ENCODE data around the gene GRK5.

GRCh38 chr10:119337223-119337622 lies 129.9 kb downstream of the GRK5 start:
- TF ChIP-seq, protein P1, sequence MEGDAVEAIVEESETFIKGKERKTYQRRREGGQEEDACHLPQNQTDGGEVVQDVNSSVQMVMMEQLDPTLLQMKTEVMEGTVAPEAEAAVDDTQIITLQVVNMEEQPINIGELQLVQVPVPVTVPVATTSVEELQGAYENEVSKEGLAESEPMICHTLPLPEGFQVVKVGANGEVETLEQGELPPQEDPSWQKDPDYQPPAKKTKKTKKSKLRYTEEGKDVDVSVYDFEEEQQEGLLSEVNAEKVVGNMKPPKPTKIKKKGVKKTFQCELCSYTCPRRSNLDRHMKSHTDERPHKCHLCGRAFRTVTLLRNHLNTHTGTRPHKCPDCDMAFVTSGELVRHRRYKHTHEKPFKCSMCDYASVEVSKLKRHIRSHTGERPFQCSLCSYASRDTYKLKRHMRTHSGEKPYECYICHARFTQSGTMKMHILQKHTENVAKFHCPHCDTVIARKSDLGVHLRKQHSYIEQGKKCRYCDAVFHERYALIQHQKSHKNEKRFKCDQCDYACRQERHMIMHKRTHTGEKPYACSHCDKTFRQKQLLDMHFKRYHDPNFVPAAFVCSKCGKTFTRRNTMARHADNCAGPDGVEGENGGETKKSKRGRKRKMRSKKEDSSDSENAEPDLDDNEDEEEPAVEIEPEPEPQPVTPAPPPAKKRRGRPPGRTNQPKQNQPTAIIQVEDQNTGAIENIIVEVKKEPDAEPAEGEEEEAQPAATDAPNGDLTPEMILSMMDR (IDR thresholded peaks at IDR 0.05; ENCODE audit: insufficient read depth, low read length, poor library complexity, severe bottlenecking), result no peak
- TF ChIP-seq EZH2phosphoT487 (conservative IDR thresholded peaks at IDR 0.05; ENCODE audit: low read length), result no peak
